PC-9 (cell line): Measurements from ENCODE around the gene SORCS2. TPM values are rescaled to one million over a fixed set of nuclear protein-coding genes. Genes with fewer than 3 reads are reported as not detected.
A peak's percentile ranks its signal among the peaks of the same experiment; 100 is the strongest.

Experiments used
- BruUV-seq: library from RNA; stranded (reverse); fragments of 400-500 nt; replicated peaks from 2 replicates; lab custom pipeline; 2021; lab: Mats Ljungman, UMichigan
- CTCF ChIA-PET: fragments of 300-600 bp; sonication (Branson Sonifier 250); formaldehyde crosslinking; loops from one replicate; lab custom pipeline; 2022; ENCODE audit warnings: antibody characterized with exemption; lab: Charles Lee
- POLR2A ChIA-PET: fragments of 300-600 bp; sonication (Branson Sonifier 250); formaldehyde crosslinking; loops from one replicate; lab custom pipeline; 2022; ENCODE audit warnings: antibody characterized with exemption; ENCODE audit not compliant: unreplicated experiment; lab: Charles Lee
- DNase-seq, 2 experiments: peaks; one replicate each; pipeline versions ENCODE4 v3.0.0 to v3.0.0-alpha.2; 2015 to 2022; ENCODE audit warnings: mixed read lengths in 1 of 2
- H2AFZ ChIP-seq: fragments of 200-600 bp; sonication (generic); 2 replicates; pipeline ENCODE4 v1.8.1; 2017; ENCODE audit warnings: antibody characterized with exemption
- H3F3A ChIP-seq: fragments of 200-600 bp; sonication (generic); 2 replicates; pipeline ENCODE4 v1.8.1; 2017; ENCODE audit warnings: antibody characterized with exemption, mild to moderate bottlenecking, low read depth; ENCODE audit not compliant: insufficient read depth
- H3K27ac ChIP-seq: fragments of 200-600 bp; sonication (generic); 2 replicates; pipeline ENCODE4 v1.6.1; 2016; ENCODE audit warnings: mixed run types
- H3K27me3 ChIP-seq: fragments of 200-600 bp; sonication (generic); 2 replicates; pipeline ENCODE4 v1.6.1; 2016; ENCODE audit warnings: low read depth, mixed run types; ENCODE audit not compliant: insufficient read depth
- H3K36me3 ChIP-seq: fragments of 200-600 bp; sonication (generic); 2 replicates; pipeline ENCODE4 v1.6.1; 2016; ENCODE audit warnings: low read depth, mixed run types
- H3K4me1 ChIP-seq: fragments of 200-600 bp; sonication (generic); replicated peaks from 2 replicates; pipeline ENCODE4 v1.6.1; 2016; ENCODE audit warnings: mixed run types; ENCODE audit not compliant: insufficient read depth
- H3K4me2 ChIP-seq: fragments of 200-600 bp; sonication (generic); 2 replicates; pipeline ENCODE4 v1.6.1; 2017; ENCODE audit warnings: mixed run types
- H3K4me3 ChIP-seq: fragments of 200-600 bp; sonication (generic); 2 replicates; pipeline ENCODE4 v1.6.1; 2016; ENCODE audit warnings: mixed run types
- H3K79me2 ChIP-seq: fragments of 200-600 bp; sonication (generic); 2 replicates; pipeline ENCODE4 v1.6.1; 2017; ENCODE audit warnings: low read depth, mixed run types
- H3K9me2 ChIP-seq: fragments of 200-600 bp; sonication (generic); 2 replicates; pipeline ENCODE4 v1.8.1; 2017; ENCODE audit warnings: mild to moderate bottlenecking; ENCODE audit not compliant: insufficient read depth
- H3K9me3 ChIP-seq: fragments of 200-600 bp; sonication (generic); 2 replicates; pipeline ENCODE4 v1.8.1; 2016; ENCODE audit warnings: low read depth; ENCODE audit not compliant: insufficient read depth
- H4K20me1 ChIP-seq: fragments of 200-600 bp; sonication (generic); 2 replicates; pipeline ENCODE4 v1.8.1; 2017; ENCODE audit not compliant: insufficient read depth
- EZH2 ChIP-seq: fragments of 200-600 bp; sonication (generic); IDR thresholded peaks from 2 replicates; pipeline ENCODE4 v1.8.0; 2017; ENCODE audit warnings: antibody characterized with exemption, low read depth
- intact Hi-C: fragments of 100-400 bp; cut with micrococcal nuclease; formaldehyde crosslinking; loops from one replicate; pipeline ENCODE4 v1.10.0; 2022; ENCODE audit not compliant: unreplicated experiment
- total RNA-seq: library from RNA; stranded (reverse); gene quantifications from 2 replicates; pipeline ENCODE4 v1.2.3, GENCODE V29; 2021
- TF ChIP-seq, protein P1 (sequence below): fragments of 200-600 bp; sonication (generic); conservative IDR thresholded peaks from 2 replicates; pipeline ENCODE4 v1.6.1; 2017; ENCODE audit warnings: mixed run types, antibody characterized with exemption, mild to moderate bottlenecking, moderate library complexity

SORCS2 gene
- total RNA-seq, 1 experiment from 2014 or later = 25.8 TPM

DNA sequence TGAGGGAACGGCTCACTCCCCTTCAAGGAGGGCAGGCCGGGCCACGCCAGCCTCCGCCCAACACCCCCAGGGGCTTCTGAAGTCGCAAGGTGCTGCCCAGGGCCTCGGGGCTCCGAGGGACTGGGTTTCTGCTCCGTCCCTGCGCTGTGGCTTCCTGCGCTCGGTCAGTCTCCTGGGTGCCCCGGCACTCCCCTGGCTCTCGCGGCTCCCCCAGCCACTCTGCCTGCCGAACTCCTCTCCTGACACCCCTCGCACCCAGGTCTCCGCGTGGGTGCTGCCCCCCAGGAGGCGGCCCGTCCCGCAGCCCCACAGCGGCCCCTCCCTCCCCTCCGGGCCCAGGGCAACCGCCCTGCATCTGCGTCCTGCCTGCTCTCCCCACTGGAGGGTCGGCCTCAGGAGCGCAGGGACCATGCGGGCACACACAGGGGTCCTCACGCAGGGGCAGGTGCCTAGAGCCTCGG, 595.4 kb downstream of the SORCS2 start:
- Histone ChIP-seq H3K27ac (no peak overlapping the region), H3K4me3 (no peak overlapping the region), H3F3A (peaks cover 14% of the 10 kb centered on the region; the same call in 1 of the 2 replicates), H3K4me2 (no peak overlapping the region), H4K20me1 (peaks cover 25% of the 10 kb centered on the region), H3K9me3 (no peaks in the 10 kb centered on the region), H3K4me1 (no peaks in the 10 kb centered on the region), H3K9me2 (no peaks in the 10 kb centered on the region), H3K27me3 (no peaks in the 10 kb centered on the region), H2AFZ (no peak overlapping the region), H3K36me3 (0 out of 2 replicates have a peak, but pooled peaks cover 10% of the 10 kb centered on the region), H3K79me2 (no peaks in the 10 kb centered on the region)
- intact Hi-C loops = no loop called here
- ChIA-PET CTCF (no interaction called here), POLR2A (no interaction called here)
- peak in 1 of 2 experiments; percentile 17 for DNase-seq
- TF ChIP-seq EZH2 = no peak
- TF ChIP-seq, protein P1, sequence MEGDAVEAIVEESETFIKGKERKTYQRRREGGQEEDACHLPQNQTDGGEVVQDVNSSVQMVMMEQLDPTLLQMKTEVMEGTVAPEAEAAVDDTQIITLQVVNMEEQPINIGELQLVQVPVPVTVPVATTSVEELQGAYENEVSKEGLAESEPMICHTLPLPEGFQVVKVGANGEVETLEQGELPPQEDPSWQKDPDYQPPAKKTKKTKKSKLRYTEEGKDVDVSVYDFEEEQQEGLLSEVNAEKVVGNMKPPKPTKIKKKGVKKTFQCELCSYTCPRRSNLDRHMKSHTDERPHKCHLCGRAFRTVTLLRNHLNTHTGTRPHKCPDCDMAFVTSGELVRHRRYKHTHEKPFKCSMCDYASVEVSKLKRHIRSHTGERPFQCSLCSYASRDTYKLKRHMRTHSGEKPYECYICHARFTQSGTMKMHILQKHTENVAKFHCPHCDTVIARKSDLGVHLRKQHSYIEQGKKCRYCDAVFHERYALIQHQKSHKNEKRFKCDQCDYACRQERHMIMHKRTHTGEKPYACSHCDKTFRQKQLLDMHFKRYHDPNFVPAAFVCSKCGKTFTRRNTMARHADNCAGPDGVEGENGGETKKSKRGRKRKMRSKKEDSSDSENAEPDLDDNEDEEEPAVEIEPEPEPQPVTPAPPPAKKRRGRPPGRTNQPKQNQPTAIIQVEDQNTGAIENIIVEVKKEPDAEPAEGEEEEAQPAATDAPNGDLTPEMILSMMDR = no peak
- no TSS peak for BruUV-seq

DNA sequence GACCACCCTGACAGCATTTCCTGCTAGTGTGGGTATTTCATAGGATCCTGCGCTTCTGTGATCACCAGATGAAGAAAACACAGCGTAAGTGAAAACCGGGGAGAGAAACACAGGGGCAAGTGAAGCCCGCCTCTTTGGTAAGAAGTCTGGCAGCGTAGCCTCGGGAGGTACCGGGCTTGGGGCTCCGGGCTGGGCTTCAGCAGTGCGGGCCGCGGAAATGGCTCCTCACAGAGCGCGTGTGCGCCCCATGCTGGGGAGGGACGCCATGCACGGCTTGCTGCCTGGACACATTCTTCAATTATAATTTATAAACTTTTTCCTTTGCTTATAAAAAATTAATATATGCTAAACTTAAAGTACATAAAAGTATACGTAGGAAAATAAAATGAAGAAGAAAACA, 595.9 kb downstream of the SORCS2 start:
- Histone ChIP-seq H3F3A (peaks cover 14% of the 10 kb centered on the region; the same call in 1 of the 2 replicates), H3K4me1 (no peaks in the 10 kb centered on the region), H2AFZ (no peak overlapping the region), H3K4me3 (no peak overlapping the region), H3K36me3 (0 out of 2 replicates have a peak, but pooled peaks cover 13% of the 10 kb centered on the region), H3K27me3 (no peaks in the 10 kb centered on the region), H3K27ac (no peak overlapping the region), H3K79me2 (no peaks in the 10 kb centered on the region), H4K20me1 (peaks cover 22% of the 10 kb centered on the region), H3K9me2 (no peaks in the 10 kb centered on the region), H3K9me3 (no peaks in the 10 kb centered on the region), H3K4me2 (no peak overlapping the region)
- CTCF ChIA-PET = no interaction called here
- intact Hi-C loops = no loop called here
- TF ChIP-seq EZH2 = no peak
- TF ChIP-seq, protein P1 = no peak
- POLR2A ChIA-PET = no interaction called here
- no peak for DNase-seq
- no TSS peak for BruUV-seq

DNA sequence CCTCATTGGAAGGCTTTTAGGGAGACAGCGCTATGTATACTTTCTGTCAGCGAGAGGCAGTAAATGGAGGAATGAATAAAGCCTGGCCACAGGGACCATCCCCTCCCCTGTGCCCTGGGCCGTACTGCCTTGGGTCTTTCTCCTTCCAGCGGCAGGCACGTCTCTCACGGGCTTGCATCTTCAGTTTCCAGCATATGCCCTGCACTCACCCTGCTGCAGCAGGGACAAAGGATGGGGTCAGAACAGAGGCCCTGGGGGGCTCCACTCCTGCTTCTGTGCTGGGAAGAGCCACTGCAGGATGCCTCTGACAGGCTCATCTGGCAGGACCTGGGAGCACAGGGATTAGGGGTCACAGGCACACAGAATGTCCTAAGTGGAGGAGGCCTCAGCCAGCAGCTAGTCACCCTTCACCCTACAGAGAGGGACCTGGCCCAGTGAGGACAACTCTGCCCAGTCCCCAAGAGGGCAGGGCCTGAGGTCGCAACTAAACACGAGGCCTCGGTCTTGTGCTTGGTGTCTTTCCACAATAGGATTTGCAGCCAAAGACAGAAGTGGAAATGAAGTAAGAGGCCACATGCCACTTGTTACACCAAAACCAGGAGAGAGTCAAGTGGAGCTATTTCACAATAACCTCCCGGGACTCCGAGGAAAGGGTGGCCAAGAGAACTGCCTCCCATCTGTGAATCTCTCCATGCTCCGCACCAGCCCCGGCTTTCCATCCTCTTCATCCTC, 596.5 kb downstream of the SORCS2 start:
- Histone ChIP-seq H4K20me1 (peaks cover 19% of the 10 kb centered on the region), H3K27me3 (no peaks in the 10 kb centered on the region), H3K36me3 (0 out of 2 replicates have a peak, but pooled peaks cover 16% of the 10 kb centered on the region), H3K4me1 (no peaks in the 10 kb centered on the region), H3K79me2 (no peaks in the 10 kb centered on the region), H3K27ac (no peak overlapping the region), H3K9me3 (no peaks in the 10 kb centered on the region), H3F3A (peaks cover 14% of the 10 kb centered on the region; the same call in 1 of the 2 replicates), H3K4me3 (no peak overlapping the region), H3K9me2 (no peaks in the 10 kb centered on the region), H3K4me2 (no peak overlapping the region), H2AFZ (no peak overlapping the region)
- CTCF ChIA-PET = no interaction called here
- TF ChIP-seq EZH2 = no peak
- TF ChIP-seq, protein P1 = no peak
- peak in 1 of 2 experiments; percentile 20 for DNase-seq
- POLR2A ChIA-PET = no interaction called here
- no TSS peak for BruUV-seq
- intact Hi-C loops = no loop called here
